ENCODE data around the gene ADNP2.

DNA sequence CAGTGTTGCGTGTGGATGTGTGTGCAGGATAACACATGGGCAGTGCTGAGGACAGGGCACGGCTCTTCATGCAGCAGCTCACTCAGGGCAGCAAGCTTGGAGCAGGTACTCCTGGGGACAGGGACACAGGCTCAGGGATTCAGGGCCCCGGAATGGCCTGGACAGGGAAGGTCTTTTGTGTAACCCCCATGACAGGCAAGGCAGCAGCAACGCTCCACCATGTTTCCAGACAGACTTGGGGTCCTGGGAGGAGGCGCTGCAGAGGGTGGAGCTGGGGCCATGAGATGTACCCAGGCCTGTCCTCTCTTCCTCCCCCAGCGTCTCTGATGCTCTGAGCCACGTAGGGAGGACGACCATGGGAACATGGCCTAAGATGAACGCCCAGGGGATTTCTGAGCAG is 58.3 kb downstream of the ADNP2 start:
- TF ChIP-seq, protein P1, sequence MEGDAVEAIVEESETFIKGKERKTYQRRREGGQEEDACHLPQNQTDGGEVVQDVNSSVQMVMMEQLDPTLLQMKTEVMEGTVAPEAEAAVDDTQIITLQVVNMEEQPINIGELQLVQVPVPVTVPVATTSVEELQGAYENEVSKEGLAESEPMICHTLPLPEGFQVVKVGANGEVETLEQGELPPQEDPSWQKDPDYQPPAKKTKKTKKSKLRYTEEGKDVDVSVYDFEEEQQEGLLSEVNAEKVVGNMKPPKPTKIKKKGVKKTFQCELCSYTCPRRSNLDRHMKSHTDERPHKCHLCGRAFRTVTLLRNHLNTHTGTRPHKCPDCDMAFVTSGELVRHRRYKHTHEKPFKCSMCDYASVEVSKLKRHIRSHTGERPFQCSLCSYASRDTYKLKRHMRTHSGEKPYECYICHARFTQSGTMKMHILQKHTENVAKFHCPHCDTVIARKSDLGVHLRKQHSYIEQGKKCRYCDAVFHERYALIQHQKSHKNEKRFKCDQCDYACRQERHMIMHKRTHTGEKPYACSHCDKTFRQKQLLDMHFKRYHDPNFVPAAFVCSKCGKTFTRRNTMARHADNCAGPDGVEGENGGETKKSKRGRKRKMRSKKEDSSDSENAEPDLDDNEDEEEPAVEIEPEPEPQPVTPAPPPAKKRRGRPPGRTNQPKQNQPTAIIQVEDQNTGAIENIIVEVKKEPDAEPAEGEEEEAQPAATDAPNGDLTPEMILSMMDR (IDR thresholded peaks at IDR 0.05): no peak
- no peak for TF ChIP-seq EZH2 (IDR thresholded peaks at IDR 0.05; ENCODE audit: borderline replicate concordance, insufficient read depth, low read depth, low read length, poor library complexity, severe bottlenecking)

Measured in B cell (primary cell).